HuH-7 (cell line): ENCODE results near the gene SHH.

Experiments used
- DNase-seq: peaks from one replicate; pipeline ENCODE4 v3.0.0; 2011; ENCODE audit warnings: low spot score

SHH gene

DNA sequence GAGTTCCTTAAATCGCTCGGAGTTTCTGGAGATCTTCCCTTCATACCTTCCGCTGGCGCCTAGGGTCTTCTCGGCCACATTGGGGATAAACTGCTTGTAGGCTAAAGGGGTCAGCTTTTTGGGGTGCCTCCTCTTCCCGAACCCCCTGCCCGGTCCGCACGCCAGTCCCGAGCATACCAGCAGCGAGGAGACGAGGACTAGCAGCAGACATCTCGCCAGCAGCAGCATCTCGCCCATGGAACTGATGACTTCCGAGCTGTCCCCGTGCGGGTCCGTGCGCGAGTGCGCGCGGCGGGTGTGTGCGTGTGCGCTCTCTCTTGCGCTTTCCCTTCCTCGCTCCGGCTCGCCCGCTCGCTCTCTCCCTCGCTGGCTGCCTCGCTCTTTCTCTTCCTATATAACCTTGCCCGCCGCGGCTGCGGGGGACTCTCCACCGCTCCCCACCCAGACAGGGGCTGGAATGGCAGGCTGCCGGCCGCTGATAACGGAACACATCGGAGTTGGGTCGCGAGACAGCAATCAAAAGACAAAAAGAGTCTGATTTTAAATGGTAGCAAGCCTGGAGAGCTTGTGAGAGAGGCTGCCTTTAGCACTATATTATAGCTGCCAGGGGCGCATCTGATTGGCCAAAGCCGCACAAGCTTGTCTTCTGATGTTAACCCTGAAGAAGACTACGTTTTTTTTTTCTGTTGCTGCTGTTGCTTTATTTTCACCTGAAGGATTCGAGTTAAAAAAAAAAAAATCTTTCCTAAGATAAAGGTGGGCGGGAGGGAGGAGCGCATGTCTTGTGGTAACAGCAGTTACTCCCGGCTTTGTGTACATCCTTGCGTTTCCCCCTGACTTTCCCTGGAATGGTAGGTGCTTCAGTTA lies at the start of gene SHH:
Gene SHH (minus strand): TSS at position 569 of the 867 bp plus-strand sequence. CDS start 341 bp downstream, at position 228.
- DNase-seq: no peak

DNA sequence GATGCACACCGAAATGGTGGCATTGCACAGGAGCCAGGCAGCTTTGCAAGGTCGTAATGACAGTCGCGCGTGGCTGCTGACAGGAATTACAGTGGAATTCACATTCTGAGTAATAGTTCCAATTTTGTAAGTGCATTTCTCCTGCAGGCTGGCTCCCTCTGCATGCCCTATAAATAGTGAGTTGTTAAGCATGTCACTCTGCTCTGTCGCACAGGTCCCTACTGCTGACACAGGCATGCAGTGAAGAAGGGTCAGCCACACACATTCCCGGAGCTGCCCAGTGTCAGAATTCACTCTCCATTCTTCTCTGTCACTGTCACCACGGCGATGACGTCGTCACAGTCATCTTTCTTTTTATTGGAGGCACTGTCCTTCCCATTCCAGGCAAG lies 49.2 kb upstream of the SHH start:
- no peak for DNase-seq

DNA sequence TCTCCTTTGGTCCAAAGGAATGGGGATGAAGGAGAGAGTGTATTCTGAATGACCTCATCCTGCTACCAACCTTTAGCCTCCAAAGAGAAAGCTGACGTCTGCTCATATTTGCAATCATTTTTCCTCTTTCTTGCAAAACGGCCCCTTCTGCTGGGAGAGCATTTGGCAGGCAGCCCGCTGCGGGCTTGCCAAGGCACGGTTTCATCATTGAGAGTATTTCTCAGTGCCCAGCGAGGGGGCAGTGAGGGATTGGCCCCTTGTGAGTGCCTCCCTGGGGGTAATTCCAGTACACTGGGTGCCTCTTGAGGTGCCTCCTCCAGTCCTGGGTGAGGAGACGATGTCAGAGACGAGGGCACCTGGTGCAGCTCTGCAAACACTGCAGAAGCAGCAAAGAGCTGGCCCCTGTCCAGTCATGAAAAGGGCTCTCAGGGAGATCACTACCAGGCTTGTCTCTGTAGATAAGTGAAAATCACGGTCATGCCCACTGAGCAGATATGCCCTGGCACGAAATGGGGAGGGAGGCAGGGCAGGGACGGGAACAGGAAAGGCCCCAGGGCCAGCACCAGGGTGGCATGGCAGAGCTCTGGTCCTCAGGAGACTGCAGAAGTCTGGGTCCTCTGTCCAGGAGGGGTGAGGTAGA lies 48.7 kb upstream of the SHH start:
- DNase-seq: no peak

DNA sequence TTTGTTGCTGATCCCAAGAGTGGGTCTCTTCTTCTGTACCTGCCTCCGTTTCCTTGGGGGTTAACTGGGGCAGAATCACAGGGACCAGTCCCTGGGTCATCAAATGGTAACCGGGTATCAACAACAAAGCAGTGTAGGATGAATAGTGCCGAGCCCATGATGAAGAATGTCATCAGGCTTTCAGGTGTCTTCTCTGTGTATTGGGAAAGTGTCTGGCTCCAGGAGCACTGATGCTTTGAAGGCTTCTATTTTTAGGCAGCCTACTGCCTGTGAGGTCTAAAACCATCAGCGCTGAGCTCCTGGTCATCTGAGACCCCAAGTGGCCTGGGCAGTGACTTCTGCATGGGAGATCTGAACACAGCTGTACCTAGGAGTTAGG lies 48.2 kb upstream of the SHH start:
- DNase-seq: no peak

DNA sequence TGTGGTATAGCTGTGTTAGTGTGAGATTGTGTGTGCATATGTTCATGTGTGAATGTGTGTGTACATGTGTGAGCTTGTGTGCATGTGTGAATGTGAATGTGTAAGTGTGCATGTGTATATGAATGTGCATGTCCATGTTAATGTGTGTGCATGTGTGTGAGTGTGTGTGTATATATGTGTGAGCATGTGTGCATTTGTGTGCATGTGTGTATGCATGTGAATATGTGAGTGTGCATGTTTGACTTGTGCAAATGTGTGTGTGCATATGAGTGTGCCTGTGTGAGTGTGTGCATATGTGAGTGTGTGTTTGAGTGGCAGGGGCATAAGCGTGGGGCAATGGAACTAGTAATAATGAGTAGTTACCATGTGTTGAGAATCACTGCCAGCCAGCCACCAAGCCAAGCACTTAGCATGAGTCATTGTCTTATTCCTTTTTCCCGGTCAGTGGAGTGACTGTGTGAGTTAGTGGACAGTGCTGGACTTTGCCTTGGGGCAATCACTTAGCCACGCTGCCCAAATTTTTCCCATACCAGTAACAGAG lies 46.3 kb upstream of the SHH start:
- DNase-seq: no peak

DNA sequence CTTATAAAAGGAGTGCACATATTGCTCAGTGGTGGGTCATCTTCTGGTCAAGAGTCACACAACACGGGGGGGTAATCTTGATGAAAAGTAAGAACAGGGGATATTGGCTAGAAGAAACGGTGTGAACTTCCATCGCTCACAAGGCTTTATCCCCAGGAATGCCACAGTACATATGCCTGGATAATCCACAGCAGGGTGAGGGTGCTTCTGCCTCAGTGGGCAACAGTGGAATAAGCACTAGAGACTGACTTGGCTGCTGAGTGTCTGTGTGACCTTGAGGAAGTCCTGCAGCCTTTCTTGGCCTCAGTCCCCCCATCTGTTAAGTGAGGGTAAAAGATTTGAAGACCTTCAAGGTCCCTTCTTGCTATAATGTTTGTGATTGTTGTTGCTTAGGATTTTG lies 44.9 kb upstream of the SHH start:
- no peak for DNase-seq

DNA sequence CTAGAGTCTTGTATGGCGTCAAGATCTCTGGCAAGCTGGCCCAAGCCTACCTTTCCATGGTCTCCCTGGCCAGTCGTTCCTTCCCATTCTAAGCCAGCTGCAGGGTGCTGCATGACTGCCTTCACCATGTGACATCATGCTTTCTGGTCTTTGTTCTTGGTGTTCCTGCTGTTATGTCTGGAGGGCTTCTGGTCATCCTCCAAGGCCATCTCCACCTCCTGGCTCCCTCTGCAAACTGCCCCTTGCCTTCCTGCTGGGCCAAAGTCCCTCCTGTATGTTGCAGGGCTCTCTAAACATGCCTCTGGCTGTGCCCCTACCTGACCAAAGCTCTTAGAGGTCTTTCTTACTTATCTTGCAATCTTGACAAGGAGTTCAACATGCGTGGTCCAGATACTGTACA lies 44.4 kb upstream of the SHH start:
- DNase-seq: no peak

DNA sequence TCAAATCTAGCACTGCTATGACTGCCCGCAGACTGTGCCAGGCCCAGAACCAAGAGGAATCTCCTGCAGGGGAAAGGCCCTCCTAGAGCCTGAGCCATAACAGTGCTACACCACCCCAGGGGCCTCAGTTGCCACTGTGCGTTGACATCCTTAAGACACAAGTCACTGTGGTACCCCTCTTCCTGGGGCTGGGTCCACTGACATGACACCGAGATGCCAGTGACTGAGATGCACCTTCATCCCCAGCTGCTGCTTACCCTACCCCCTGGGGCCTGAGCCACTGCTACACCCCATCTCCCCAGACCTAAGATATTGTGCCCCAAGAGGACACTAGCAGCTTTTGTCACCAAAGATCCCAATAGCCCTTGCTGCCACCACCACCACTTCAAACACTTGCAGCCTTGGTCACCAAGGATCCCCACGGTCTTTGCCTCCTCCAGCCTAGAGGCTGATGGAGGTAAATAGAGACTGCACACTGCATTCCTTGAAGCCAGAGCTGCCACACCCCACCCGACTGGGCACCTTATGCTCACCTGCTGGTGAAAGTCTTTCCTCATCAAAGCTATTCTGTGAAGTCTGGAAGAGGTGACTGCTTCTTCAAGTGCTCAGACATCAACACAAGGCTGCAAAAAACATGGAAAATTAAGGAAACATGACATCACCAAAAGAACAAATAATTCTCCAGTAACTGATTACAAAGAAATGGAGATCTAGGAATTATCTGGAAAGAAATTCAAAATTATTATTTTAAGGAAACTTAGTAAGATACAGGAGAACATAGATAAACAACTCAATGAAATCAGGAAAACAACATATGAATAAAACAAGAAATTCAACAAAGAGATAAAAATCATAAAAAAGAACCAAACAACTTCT lies 40.4 kb upstream of the SHH start:
- DNase-seq: no peak

DNA sequence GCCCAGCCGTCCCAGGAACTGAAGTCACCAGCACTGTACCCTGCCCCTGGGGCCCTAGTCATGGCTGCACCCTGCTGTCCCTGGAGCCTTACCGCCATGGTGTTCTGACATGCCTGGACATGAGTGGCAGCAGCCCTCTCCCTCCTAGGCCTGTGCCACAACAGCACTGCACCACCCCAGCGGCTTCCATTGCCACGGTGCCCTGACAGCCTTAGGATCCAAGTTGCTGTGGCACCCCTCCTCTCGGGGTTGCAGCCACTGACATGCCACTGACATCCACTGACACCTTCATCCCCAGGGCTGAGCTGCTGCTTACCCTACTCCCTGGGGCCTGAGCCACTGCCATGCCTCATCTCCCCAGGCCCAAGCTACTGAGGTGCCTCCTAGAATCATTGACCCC lies 39.6 kb upstream of the SHH start:
- no peak for DNase-seq

DNA sequence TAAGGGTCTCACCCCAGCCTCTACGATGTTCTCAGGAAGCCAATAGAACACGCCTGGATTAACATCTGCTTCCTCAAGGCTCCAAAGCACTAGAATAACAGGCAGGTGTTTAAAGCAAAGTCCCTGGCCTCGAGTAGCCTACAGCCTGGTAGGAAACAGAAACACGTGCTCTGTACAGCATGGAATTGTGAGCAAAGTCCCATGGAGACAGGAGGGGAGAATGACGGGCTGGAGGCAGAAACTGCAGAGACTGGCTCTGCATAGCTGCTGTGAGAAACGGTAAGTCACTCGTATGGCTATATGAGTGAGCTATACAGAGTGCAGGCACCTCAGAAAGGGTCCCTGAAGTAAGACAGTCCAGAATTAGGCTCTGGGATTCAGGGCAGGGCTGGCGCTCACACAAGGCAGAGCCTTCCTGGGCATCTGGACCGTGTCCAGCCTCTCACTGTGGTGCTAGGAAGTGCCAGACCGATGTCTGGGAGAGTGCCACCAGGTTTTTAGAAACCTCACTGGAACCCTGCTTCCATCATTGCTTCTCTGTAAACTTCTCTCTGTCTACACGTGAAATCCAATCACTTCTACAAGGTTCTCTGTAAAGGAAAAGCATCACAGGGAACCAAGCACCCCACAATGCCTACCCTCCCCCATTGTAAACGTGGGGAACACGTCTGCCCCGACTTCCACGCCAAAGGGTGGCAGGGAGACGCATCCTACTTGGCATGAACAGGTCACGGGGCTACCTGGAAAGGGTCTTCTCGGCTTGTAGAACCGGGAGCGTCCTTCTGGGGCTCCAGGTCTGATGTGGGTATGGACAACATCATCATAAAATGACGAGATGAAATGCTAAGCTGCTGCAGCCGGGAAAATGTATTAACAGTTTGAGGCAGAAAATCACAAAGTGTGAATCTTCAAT lies 38.8 kb upstream of the SHH start:
- no peak for DNase-seq

DNA sequence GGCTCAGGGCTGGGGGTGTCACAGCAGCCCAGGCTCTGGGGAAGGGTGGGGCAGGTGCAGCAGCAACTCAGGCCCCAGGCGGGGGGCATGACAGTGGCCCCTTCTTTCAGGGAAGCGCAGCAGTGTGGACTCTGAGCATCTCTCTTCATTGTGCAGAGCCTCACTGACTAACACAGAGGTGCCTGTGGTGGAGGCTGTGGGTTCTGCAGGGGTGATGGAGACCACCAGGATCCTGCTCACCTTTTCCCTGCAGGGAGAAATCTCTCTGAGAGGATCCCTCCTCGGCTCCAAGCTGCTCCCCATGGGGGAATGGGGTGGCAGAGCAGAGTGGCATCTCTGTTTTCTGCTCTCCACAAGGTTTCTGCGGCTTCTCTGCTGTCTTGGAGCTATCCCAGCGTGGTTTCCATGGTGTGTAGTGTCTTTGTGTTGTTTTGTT lies 37.8 kb upstream of the SHH start:
- no peak for DNase-seq

DNA sequence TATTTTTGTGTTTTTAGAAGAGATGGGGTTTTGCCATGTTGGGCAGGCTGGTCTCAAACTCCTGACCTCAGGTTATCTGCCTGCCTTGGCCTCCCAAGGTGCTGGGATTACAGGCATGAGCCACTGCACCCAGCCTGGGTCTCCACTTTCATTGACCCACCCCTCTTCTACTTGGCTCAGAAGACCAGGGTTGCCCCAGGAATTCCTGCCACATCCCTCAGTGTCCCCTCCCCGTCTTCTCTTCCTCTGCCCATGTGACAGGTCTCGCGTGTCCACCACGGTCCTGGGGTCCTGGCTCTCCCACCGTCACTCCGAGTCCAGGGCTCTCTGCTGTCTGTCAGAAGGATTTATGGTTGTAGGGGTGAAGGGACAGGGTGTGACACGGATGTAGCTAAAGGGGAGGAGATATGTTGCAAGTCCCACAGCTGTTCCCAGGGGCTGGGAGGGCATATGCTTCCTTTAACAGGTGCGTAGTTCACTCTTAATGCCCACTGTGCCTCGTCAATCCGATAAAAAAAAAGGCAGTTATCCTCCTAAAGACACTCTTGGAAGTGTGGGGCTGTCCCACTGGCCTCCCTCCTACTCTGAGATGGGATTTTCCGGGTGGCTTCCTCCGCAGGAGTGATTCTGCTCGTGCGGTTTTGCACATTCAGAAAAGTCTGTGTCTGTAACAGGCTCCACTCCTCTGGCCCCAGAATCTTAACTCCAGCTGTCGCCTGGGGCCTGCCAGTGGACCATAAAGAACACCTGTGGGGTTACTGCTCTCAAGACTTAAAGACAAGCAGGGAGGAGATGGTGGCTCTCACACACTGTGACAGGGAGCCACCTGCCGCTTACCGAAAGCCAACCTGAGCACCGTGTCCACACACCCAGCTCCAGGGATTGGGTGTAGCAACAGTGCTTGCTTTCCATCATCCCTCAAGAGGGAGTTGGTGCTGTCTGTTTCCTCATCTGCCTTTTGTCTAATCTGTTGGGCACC lies 36.7 kb upstream of the SHH start:
- no peak for DNase-seq

DNA sequence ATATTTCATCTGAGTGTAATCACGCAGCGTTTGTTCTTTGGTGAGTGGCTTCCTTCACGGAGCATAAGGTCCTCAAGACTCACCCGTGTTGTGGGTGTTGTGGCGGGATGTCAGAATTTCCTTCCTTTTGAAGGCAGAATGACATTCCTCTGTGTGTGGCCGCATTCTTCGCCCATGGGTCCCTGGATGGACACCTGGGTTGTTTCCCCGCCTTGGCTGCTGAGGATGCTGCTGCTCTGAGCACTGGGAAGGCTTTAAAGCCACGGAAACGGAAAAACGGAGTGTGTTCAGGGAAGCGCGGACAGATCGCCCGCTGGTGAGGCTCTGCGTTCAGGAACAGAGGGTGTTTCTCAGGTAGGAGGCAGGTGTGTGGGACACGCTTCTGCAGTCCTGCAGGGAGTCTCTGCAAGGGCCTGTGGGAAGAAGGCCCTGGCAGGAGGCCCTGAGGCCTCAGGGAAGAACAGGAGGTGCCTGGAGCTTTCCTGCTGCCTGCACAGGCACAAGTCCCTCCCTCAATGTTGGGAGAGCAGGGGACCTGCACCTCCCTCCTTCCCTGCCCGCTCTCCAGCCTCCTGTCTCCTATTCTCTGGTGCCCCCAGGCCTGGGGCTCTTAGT lies 35.7 kb upstream of the SHH start:
- DNase-seq: no peak

DNA sequence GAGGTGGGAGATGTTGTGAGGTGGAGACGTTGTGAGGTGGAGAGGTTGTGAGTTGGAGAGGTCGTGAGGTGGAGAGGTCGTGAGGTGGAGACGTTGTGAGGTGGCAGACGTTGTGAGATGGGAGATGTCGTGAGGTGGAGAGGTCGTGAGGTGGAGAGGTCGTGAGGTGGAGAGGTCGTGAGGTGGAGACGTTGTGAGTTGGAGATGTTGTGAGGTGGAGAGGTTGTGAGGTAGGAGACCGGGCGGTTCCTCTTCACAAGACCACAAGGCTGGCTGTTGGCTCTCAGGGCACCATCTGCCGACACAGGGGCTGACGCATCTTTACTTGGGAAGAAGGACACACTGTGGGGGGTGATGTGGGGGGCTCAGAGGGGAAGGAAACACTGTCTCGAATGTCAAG lies 34.7 kb upstream of the SHH start:
- DNase-seq: no peak

DNA sequence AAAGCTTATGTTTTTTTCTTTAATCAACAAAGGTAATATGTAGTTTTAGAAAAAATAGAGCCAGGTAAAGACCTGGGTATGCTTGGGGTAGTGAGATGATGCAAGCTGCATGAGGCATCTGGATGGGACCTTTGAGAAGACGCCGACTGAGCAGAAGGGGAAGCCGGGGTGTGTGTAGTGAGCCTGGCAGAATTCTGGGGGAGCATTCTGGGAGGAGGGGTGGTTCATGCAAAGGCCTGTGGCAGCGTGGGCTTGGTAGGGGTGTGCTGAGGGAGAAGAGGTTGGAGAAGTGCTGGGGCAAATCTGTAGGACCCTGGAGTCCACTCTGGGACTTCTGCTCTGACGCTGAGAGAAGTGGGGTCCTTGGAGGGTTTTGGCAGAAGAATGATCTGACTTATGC lies 33.9 kb upstream of the SHH start:
- DNase-seq: no peak

DNA sequence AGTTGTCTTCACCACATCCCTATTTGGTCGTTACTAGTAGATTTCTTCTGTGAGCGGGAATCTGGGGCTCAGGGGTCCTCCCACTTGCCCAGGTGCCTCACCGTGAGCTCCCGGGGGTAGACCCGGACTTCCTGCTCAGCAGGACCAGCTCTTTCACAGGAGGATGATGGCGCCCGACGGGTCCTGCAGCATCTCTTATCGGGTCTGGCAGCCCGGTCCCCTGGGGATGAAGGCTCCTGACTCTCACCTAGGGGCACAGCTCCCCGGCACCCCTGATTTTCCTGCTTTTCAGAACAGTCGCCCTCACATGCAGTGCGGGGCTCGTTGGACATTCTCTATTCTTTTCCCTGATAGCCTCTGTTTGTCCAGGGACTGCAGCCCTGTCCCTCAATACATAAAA lies 33.0 kb upstream of the SHH start:
- no peak for DNase-seq

DNA sequence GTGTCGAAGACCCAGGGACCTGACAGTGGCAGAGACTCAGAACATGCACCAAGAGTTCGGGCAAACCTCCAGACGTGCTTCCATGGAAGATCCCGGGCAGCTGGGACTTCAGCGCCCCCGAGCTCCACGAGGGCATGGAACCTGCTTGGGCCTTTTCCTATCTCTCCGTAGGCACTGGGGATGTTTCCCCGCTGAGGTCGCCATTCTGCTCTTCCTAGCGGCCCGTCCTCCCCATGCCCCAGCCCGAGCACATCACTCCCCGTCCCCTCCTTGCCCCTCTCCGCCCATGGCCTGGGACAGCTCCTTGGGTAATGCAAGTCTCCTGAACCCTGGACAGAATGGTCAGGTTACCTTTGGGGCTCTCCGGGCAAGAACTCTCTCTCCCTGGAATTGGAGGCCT lies 32.3 kb upstream of the SHH start:
- DNase-seq: no peak

DNA sequence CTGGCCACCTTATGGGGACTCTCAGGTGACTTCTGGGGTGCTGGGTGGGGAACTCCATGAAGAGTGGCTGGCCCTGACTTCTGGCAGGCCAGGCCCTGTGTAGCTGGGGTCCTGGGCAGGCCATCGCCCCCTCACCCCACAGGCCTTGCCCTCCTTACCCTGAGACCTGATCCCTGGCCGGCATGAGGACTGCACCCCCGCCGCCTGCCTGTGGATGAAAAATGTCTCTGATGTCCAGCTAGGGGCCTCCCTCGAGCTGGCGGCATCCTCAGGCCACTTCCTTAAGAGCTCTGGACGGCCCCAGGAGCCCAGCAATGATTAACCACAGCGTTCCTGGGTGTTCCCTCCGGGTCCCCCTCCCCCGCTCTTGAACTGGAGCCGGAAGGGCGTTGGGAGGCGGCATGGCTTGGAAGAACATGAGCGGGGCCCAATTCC lies 31.8 kb upstream of the SHH start:
- DNase-seq: peak; percentile 40

DNA sequence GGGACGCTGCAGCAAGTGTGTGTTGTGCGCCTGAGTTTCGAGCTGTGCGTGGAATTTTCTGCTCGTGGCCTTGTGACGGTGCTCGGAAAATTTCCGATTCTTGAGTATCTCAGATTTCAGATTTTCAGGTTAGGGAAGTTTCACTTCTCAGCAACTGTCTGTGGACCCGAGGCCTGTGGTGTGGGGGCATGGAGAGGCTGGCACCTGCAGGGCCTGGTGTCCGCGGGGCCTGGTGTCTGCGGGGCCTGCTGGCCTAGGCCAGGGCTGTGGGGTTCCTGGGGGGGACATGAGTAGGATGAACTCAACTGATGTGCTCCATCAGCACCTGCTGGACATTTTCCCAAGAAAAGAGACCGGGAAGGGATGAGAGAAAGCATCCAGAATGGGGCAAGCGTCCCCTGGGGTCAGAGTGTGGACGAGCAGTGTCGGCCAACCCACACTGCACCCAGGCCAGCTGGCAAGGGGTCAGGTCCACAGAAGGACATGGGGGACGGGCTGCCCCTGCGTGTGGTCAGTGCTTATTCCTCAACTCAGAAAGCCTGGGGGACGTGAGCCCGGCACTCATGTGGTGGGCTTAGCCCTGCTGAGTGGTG lies 31.3 kb upstream of the SHH start:
- no peak for DNase-seq
